Mesodermal cell (in vitro differentiated cells): ENCODE data around the gene SLC4A7.

Experiments
- H3K27ac ChIP-seq: 2 replicates; pipeline ENCODE4 v1.7.0; 2013; ENCODE audit warnings: mild to moderate bottlenecking, low read depth, low read length, moderate library complexity; ENCODE audit not compliant: severe bottlenecking
- H3K36me3 ChIP-seq: 2 replicates; pipeline ENCODE4 v1.7.1; 2013; ENCODE audit warnings: mild to moderate bottlenecking, low read length, moderate library complexity; ENCODE audit not compliant: control insufficient read depth, insufficient read depth
- H3K4me1 ChIP-seq: one replicate; pipeline ENCODE4 v1.7.1; 2013; ENCODE audit warnings: mild to moderate bottlenecking, low read length; ENCODE audit not compliant: insufficient read depth, control insufficient read depth, poor library complexity, severe bottlenecking
- H3K4me3 ChIP-seq: 2 replicates; pipeline ENCODE4 v1.7.0; 2013; ENCODE audit warnings: low read length, control low read depth, mild to moderate bottlenecking; ENCODE audit not compliant: insufficient read depth, poor library complexity, severe bottlenecking; ENCODE audit errors: extremely low read depth
- H3K9me3 ChIP-seq: 2 replicates; pipeline ENCODE4 v1.7.1; 2013; ENCODE audit warnings: mild to moderate bottlenecking, low read length, moderate library complexity; ENCODE audit not compliant: control insufficient read depth
- WGBS, 2 experiments: methylation state at CpG; one replicate each; pipeline ENCODE4 v1.1.5; 2013; ENCODE audit warnings: missing lambda C conversion rate in 2 of 2; ENCODE audit not compliant: insufficient coverage in 2 of 2; 5-methylcytosine and 5-hydroxymethylcytosine counted together

Gene SLC4A7

GRCh38 chr3:27323087-27323570 lies 161.1 kb downstream of the SLC4A7 start:
- no peak overlapping the region for H3K27ac ChIP-seq
- peaks cover 12% of the 10 kb centered on the region for H3K4me1 ChIP-seq
- no peak overlapping the region for H3K4me3 ChIP-seq
- WGBS, 2 experiments = 83% methylated on average over 1 of the region's 3 CpGs; no CpG with 5 or more reads in 1 of the 2 experiments
- no peaks in the 10 kb centered on the region for H3K9me3 ChIP-seq
- no peaks in the 10 kb centered on the region for H3K36me3 ChIP-seq
